OCI-LY7 (cell line): ENCODE data around the gene CARD18. TPM values are rescaled to one million over a fixed set of nuclear protein-coding genes. Genes with fewer than 3 reads are reported as not detected.

Source experiments
- BruUV-seq: library from RNA; stranded (reverse); fragments of 400-500 nt; replicated peaks from 2 replicates; lab custom pipeline; 2021; lab: Mats Ljungman, UMichigan
- CTCF ChIA-PET: fragments of 300-600 bp; sonication (Branson Sonifier 250); formaldehyde crosslinking; loops from one replicate; lab custom pipeline; 2022; ENCODE audit warnings: antibody characterized with exemption; ENCODE audit not compliant: unreplicated experiment; lab: Charles Lee
- POLR2A ChIA-PET: fragments of 300-600 bp; sonication (Branson Sonifier 250); formaldehyde crosslinking; loops from one replicate; lab custom pipeline; 2022; ENCODE audit warnings: antibody characterized with exemption; lab: Charles Lee
- DNase-seq: peaks from one replicate; pipeline ENCODE4 v3.0.0-alpha.2; 2015; ENCODE audit warnings: low spot score
- H2AFZ ChIP-seq: fragments of 200-600 bp; sonication (generic), shearing (Covaris generic); 2 replicates; pipeline ENCODE4 v1.6.1; 2014; ENCODE audit warnings: mild to moderate bottlenecking, antibody characterized with exemption, low read length, moderate library complexity
- H3K27ac ChIP-seq: fragments of 200-600 bp; sonication (generic); 2 replicates; pipeline ENCODE4 v1.5.1; 2014; ENCODE audit warnings: mixed run types, low read depth, mild to moderate bottlenecking, moderate library complexity, low read length, inconsistent platforms; ENCODE audit not compliant: poor library complexity, severe bottlenecking
- H3K36me3 ChIP-seq: fragments of 200-600 bp; sonication (generic); 2 replicates; pipeline ENCODE4 v1.6.1; 2014; ENCODE audit warnings: mild to moderate bottlenecking, antibody characterized with exemption, low read length, moderate library complexity, mixed read lengths; ENCODE audit not compliant: insufficient read depth
- H3K4me1 ChIP-seq: fragments of 200-600 bp; sonication (generic); 2 replicates; pipeline ENCODE4 v1.5.1; 2014; ENCODE audit warnings: mild to moderate bottlenecking, low read length; ENCODE audit not compliant: insufficient read depth, poor library complexity, severe bottlenecking
- H3K4me2 ChIP-seq: fragments of 200-600 bp; sonication (generic); 2 replicates; pipeline ENCODE4 v1.6.1; 2014; ENCODE audit warnings: mild to moderate bottlenecking, low read length
- H3K4me3 ChIP-seq: fragments of 200-600 bp; sonication (generic); 2 replicates; pipeline ENCODE4 v1.5.1; 2014; ENCODE audit warnings: mild to moderate bottlenecking, low read depth, low read length; ENCODE audit not compliant: poor library complexity, severe bottlenecking
- H3K79me2 ChIP-seq: fragments of 200-600 bp; sonication (generic); 2 replicates; pipeline ENCODE4 v1.6.1; 2016; ENCODE audit warnings: low read depth, mild to moderate bottlenecking, low read length, moderate library complexity, mixed read lengths; ENCODE audit not compliant: insufficient read depth
- H3K9me2 ChIP-seq: fragments of 200-600 bp; sonication (generic); 2 replicates; pipeline ENCODE4 v1.6.1; 2016; ENCODE audit warnings: mild to moderate bottlenecking, low read length, mixed read lengths; ENCODE audit not compliant: insufficient read depth
- H3K9me3 ChIP-seq: fragments of 200-600 bp; sonication (generic); 2 replicates; pipeline ENCODE4 v1.6.1; 2014; ENCODE audit warnings: mild to moderate bottlenecking, mixed run types, low read length, mixed read lengths
- H4K20me1 ChIP-seq: fragments of 200-600 bp; sonication (generic); 2 replicates; pipeline ENCODE4 v1.6.1; 2014; ENCODE audit warnings: mild to moderate bottlenecking, antibody characterized with exemption, low read length, moderate library complexity, mixed read lengths; ENCODE audit not compliant: insufficient read depth
- CTCF ChIP-seq: fragments of 200-600 bp; sonication (generic); conservative IDR thresholded peaks from 2 replicates; pipeline ENCODE4 v1.5.1; 2014; ENCODE audit warnings: mild to moderate bottlenecking, antibody characterized with exemption, low read length, moderate library complexity, mixed read lengths
- EZH2phosphoT487 ChIP-seq: fragments of 200-600 bp; sonication (generic); IDR thresholded peaks from 2 replicates; pipeline ENCODE4 v1.6.1; 2018; ENCODE audit warnings: low read depth, borderline replicate concordance, mild to moderate bottlenecking, mixed run types, antibody characterized with exemption, low read length, moderate library complexity, mixed read lengths
- intact Hi-C: fragments of 100-400 bp; cut with micrococcal nuclease; formaldehyde crosslinking; loops from one replicate; pipeline ENCODE4 v1.10.0; 2022; ENCODE audit not compliant: unreplicated experiment
- total RNA-seq, 2 experiments: library from RNA; depleted of rRNA in 1 of 2; stranded (reverse); fragments of >200 nt in 1 of 2; shearing (Covaris generic) in 1 of 2; gene quantifications; 2 replicates each; pipeline ENCODE4 v1.2.3, GENCODE V29; 2014 to 2022

The CARD18 gene
- total RNA-seq, 2 experiments from 2014 or later = not detected

- Histone ChIP-seq H2AFZ (no peak overlapping the region), H3K36me3 (no peaks in the 10 kb centered on the region), H4K20me1 (no peaks in the 10 kb centered on the region), H3K9me3 (no peaks in the 10 kb centered on the region), H3K27ac (no peak overlapping the region), H3K4me2 (no peak overlapping the region), H3K79me2 (no peaks in the 10 kb centered on the region), H3K4me3 (no peak overlapping the region), H3K4me1 (no peaks in the 10 kb centered on the region), H3K9me2 (no peaks in the 10 kb centered on the region)
- ChIA-PET CTCF (no interaction called here), POLR2A (no interaction called here)
- intact Hi-C loops = no loop called here
- no peak for DNase-seq
- BruUV-seq = no TSS peak
- TF ChIP-seq CTCF (no peak), EZH2phosphoT487 (no peak)
Observed at GRCh38 chr11:105164208-105164607, 24.6 kb upstream of the CARD18 start.

- no peaks in the 10 kb centered on the region for H3K9me3 ChIP-seq
- no peak for TF ChIP-seq CTCF
- no peak for TF ChIP-seq EZH2phosphoT487
- no peak overlapping the region for H3K27ac ChIP-seq
- no peaks in the 10 kb centered on the region for H3K79me2 ChIP-seq
- H3K4me3 ChIP-seq = no peak overlapping the region
- intact Hi-C loops = no loop called here
- H3K4me2 ChIP-seq = no peak overlapping the region
- H3K4me1 ChIP-seq = no peaks in the 10 kb centered on the region
- CTCF ChIA-PET = no interaction called here
- H3K9me2 ChIP-seq = no peaks in the 10 kb centered on the region
- H2AFZ ChIP-seq = no peak overlapping the region
- POLR2A ChIA-PET = no interaction called here
- BruUV-seq = no TSS peak
- DNase-seq = no peak
- H3K36me3 ChIP-seq = no peaks in the 10 kb centered on the region
- H4K20me1 ChIP-seq = no peaks in the 10 kb centered on the region
Observed at GRCh38 chr11:105162506-105162905, 22.9 kb upstream of the CARD18 start.

- Histone ChIP-seq H3K4me3 (no peak overlapping the region), H4K20me1 (no peaks in the 10 kb centered on the region), H3K27ac (no peak overlapping the region), H3K36me3 (no peaks in the 10 kb centered on the region), H3K4me1 (no peaks in the 10 kb centered on the region), H3K4me2 (no peak overlapping the region), H3K79me2 (no peaks in the 10 kb centered on the region), H2AFZ (no peak overlapping the region), H3K9me3 (no peaks in the 10 kb centered on the region), H3K9me2 (no peaks in the 10 kb centered on the region)
- POLR2A ChIA-PET = interaction anchor here (0.6 kb wide), 2 partner anchors 93 to 302 kb away, joined by 3 read pairs; no protein-coding TSS in a partner anchor
- intact Hi-C loops = no loop called here
- DNase-seq = no peak
- no TSS peak for BruUV-seq
- CTCF ChIA-PET = no interaction called here
- TF ChIP-seq EZH2phosphoT487 = no peak
- TF ChIP-seq CTCF = no peak
Observed at GRCh38 chr11:105158436-105158835, 18.9 kb upstream of the CARD18 start.
